Gastroesophageal sphincter (tissue), 3 donors: Measurements from ENCODE around the gene ASB2.

Experiments
- EP300 ChIP-seq: sonication (generic); formaldehyde crosslinking; IDR thresholded peaks from one replicate; pipeline ENCODE4 v1.6.1; 2017; ENCODE audit warnings: antibody characterized with exemption, mild to moderate bottlenecking
- POLR2A ChIP-seq, 2 donors: fragments of 450-650 bp; IDR thresholded peaks; one replicate each; pipeline ENCODE4 v1.6.1; 2017; ENCODE audit warnings: antibody characterized with exemption in 2 of 2, mild to moderate bottlenecking in 2 of 2, moderate library complexity in 1 of 2
- POLR2AphosphoS5 ChIP-seq: sonication (generic); formaldehyde crosslinking; IDR thresholded peaks from one replicate; pipeline ENCODE4 v1.6.1; 2017; ENCODE audit warnings: antibody characterized with exemption
- TF ChIP-seq, protein P1 (sequence below), 4 experiments: fragments of 200-600 bp in 2 of 4; fragments of 450-650 bp in 2 of 4; sonication (generic) in 1 of 4; IDR thresholded peaks; one replicate each; pipeline ENCODE4 v1.5.1; 2017 to 2019; ENCODE audit warnings: antibody characterized with exemption in 4 of 4, mild to moderate bottlenecking in 2 of 4, moderate library complexity in 2 of 4

DNA sequence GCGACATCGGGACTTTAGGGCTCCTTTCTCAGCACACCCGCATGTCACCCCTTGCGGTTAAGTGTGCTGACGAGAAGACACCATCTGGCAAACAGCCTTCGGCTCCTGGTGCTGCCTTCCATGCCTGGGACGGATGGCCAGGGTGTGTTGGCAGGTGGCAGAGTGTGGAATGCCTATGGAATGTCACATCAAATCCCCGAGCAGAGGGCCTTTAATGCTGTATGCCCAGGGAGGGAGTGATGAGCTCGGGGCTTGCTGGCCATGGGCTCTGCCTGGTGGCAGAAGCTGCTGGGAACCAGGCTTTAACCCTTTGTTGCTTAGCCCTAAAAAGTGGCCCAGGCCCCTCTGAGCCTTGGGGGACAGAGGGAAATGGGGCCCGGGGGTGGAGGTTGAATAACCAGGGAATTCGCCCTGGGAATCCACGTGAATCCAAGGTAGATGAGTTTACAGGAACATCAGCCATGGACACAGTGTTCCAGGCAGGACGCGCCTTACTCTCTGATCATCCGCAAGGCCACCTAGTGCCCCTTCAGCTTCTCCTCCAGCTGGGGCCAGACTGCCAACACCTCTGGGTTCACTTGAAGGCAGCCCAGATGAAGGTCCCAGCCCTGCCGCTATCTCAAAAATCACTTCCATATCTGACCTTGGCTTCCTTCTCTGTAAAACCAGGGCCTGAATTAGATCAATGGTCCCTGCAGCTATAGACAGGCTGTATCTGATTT is 31.9 kb downstream of the ASB2 start:
- TF ChIP-seq POLR2A (IDR thresholded peaks at IDR 0.05) (no peak), EP300 (no peak), POLR2AphosphoS5 (no peak)
- TF ChIP-seq, protein P1, sequence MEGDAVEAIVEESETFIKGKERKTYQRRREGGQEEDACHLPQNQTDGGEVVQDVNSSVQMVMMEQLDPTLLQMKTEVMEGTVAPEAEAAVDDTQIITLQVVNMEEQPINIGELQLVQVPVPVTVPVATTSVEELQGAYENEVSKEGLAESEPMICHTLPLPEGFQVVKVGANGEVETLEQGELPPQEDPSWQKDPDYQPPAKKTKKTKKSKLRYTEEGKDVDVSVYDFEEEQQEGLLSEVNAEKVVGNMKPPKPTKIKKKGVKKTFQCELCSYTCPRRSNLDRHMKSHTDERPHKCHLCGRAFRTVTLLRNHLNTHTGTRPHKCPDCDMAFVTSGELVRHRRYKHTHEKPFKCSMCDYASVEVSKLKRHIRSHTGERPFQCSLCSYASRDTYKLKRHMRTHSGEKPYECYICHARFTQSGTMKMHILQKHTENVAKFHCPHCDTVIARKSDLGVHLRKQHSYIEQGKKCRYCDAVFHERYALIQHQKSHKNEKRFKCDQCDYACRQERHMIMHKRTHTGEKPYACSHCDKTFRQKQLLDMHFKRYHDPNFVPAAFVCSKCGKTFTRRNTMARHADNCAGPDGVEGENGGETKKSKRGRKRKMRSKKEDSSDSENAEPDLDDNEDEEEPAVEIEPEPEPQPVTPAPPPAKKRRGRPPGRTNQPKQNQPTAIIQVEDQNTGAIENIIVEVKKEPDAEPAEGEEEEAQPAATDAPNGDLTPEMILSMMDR (IDR thresholded peaks at IDR 0.05) = no peak
